ENCODE results near the gene PCYT1A.
"Not testable (repeated sequence)": the region's sequence is repeated elsewhere in the genome, so short reads cannot be mapped to it uniquely, and the experiment has no call there.

The PCYT1A gene

DNA sequence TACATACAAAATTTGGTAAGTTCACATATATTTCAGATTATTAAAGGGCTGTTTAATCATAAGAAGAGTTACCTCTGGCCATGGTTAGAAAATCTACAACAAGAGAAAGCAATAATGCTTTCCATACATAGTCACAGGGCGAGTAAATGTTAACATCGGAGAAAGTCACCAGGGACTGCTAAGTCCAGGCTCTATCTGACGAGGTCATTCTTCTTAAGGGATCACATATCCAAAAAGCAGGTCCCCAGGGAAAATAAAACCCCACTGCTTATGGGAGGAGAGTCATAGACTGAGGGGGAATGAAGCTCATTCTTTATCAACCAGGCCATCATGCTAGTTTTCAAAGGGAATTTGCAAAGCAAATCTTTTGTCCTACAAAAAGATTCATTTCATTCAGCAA, 3.1 kb downstream of the PCYT1A start:
- DNase-seq, result no peak

DNA sequence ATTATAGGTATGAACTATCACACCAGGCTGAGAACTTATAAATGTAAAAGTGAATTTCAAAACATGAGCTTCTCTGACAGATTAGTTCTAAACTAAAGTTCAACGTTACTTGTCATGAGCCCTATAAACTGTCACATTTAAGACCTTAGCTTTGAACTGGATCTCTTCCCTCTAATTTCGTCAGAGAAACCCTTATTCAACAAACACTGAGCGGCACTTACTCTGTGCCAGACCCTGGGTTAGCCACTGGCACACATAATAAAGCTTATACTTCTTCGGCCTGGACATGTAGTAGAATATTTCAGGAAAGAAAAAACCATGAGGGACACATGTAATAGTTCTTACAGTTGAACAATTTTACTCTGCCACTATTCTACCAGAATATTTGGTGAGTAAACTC, 5.6 kb downstream of the PCYT1A start:
- no peak for DNase-seq

DNA sequence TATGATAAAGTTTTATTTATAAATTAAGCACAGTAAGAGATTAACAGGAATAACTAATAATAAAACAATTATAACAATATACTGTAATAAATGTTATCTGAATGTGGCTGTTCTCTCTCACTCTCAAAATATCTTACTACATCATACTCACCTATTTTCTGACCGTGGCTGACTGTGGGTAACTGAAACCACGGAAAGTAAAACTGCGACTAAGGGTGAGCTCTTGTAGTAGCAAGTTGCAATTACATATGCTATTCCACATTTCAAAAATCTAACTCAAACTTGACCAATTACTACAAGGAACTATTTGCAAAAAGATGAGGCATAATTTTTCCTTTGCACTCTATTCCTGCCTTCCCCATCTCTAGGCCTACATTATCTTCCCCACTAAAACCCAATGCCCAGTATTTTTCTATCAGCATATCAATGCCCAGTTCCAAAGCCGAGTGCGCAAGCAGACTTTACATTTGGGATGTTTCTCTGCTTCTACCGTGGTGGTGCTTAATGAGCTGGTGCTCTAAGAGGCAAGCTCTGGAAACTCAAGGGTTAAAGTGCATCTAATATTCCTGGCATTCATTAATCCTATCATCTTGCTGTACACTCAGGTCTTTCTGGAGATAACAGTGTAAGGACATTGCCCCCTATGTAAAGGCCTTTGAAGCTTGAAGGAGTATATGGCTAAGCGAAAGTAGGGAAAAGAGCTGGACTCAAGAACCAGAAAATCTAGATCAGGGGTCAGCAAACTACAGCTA, 6.7 kb downstream of the PCYT1A start:
- no peak for DNase-seq

DNA sequence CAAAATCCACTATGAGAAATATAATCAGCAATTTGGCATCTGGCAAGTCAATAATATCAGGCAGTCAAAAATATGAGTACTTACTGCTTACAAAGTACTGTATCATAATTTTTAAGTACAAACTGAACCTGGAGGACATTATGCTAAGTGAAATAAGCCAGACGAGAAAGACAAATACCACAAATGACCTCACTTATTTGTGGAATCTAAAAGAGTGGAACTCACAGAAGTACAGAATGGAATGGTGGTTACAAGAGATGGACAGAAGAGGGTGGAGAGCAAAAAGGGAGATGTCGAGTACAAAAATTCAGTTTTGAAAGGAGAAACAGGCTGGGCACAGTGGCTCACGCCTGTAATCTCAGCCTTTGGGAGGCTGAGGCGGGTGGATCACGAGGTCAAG, 12.4 kb downstream of the PCYT1A start:
- no peak for DNase-seq

GRCh38 chr3:196274585-196274984, 12.9 kb downstream of the PCYT1A start:
- DNase-seq, result peak; percentile 86

GRCh38 chr3:196273655-196274054, 13.9 kb downstream of the PCYT1A start:
- peak; percentile 16 for DNase-seq

DNA sequence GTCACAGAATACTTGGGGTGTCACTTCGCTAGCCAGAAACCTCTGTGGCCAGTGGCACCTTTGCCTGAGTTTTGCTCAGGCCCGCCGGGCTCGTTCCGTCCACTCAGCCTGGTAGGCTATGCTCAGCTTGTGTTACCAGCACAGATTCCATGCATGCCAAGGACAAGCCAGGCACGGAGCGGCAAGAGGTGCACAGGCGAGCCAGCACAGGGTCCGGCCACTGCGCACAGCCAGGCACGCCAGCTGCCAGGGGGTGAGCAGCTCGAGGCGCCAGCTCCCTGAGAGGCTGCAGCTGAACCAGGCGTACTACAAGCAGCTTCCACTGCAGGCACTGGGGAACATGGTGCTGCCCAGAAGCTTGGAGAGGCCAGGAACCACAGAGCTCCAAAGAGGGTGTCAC, 14.7 kb downstream of the PCYT1A start:
- DNase-seq, result no peak

DNA sequence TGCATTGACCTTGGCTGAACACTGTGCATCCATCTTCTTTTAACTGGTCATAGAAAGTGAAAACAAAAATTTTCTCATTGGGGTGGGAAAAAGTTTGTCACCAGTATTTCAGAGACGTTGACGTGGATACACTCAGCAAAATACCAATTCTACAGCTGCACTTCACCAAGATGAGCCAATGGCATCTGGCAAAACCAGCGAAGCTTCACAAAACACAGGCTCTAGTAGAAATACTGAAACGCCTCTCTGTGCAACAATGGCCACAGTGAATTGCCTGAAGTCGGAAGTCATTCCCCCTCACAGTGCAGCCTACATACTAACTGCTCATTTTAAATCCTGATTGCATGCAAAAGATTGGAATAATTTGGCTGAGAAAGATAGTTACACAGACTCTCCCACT, 17.0 kb downstream of the PCYT1A start:
- DNase-seq, result no peak

DNA sequence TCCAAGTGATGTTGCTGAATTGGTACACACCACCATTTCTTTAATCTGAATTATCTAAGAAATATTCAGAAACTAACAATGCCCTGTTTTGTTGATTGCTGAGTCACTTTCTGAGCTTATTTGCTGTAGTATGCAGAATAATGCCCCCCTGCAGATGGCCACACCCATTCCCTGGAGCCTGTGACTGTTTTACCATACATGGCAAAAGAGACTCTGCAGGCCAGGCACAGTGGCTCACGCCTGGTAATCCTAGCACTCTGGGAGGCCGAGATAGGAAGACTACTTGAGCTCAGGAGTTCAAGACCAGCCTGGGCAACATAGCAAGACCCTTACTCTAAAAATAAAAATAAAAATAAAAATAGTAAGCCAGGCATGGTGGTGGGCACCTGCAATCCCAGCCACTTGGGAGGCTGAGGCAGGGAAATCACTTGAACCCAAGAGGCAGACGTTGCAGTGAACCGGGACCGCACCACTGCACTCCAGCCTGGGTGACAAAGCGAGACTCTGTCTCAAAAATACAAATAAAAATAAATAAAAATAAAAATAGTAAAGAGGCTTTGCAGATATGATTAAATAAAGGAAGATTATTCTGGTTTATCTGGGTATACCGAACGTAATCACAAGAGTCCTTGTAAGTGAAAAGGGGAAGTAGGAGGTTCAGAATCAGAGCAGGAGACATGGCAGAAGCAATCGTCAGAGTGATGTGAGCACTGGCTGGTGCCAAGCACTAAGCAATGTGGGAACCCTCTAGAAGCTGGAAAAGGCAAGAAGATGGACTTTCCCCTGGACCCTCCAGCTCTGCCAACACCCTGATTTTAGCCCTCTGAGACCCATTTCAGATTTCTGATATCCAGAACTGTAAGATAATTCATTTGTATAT, 19.0 kb downstream of the PCYT1A start:
- DNase-seq, result no peak

DNA sequence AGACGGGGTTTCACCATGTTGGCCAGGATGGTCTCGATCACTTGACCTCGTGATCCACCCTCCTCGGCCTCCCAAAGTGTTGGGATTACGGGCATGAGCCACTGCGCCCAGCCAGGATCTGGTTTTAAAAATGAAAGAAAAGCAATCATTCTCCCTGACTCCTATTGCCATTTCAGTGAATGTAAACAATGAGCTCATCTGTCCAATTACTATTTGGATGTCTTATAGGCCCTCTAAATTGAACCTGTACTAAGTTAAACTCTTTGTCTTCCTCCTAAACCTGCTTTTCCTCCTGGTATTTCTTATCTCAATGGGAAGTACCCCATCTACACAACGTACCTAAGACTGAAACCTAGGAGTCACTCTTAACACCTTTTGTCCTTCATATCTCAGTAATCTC, 23.7 kb downstream of the PCYT1A start:
- DNase-seq, result no peak

- no peak for DNase-seq
Measured at GRCh38 chr3:196260784-196261183, 26.7 kb downstream of the PCYT1A start.

DNA sequence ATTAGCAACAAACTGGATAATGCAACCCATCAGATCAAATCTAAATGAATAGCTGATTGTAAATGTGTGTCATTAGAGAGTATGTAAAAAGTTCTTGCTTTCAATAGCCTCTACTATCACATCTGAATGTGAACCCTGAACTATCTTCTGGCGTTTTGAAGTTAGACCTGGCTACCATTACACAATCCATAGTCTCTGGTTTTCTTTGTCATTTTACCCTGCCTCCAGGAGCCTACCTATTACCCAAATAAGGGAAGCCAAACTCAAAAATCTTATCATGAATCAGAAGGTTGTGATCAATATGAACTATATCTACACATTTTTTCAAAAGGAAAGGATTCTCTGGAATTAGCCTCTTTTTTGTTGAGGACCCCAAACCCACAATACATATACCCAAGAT, 31.8 kb downstream of the PCYT1A start:
- no peak for DNase-seq

DNA sequence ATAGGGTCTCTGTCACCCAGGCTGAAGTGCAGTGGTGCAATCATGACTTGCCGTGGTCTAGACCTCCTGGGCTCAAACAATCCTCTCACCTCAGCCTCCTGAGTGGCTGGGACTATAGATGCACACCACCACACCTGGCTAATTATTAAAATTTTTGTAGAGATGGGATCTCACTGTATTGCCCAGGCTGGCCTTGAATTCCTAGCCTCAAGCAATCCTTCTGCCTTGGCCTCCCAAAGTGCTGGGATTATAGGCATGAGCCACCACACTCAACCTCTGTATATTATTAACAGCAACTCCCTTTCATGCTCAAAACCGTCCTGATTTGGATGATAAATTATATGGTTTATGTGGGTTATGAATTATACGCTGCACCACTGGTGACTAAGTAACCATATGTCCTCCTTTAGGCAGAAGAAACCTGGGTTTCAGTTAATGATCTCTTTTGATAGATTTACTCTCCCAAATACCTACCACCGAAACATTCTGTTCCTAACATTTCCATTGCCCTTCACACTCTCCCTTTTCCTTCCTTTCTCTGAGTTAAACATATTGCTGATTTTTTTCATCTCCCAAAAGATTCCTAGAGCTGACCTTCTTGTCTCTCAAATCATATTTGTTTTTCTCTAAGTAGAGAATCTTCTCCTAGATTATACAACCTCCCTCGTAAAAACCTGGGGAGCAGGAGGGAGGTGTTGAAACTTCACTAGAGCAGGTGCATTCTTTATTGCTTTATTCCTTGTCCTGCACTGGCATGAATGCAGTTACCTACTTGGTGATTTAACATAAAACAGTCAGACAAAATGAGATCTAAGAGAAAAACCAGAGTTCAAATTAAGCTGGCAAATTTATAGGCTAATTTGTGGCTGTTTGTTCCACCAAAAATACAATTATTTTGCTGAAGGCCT, 32.9 kb downstream of the PCYT1A start:
- no peak for DNase-seq

DNA sequence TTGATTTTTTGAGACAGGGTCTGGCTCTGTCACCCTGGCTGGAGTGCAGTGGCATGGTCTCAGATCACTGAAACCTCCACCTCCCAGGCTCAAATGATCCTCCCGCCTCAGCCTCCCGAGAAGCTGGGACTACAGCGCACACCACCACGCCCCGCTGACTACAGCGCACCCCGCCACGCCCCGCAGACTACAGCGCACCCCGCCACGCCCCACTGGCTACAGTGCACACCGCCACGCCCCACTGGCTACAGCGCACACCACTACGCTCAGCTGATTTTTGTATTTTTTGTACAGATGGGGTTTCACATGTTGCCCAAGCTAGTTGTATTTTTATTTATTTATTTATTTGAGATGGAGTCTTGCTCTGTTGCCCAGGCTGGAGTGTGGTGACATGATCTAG, 35.6 kb downstream of the PCYT1A start:
- no peak for DNase-seq

GRCh38 chr3:196246612-196247308, 40.8 kb downstream of the PCYT1A start:
- DNase-seq, result peak; percentile 20

GRCh38 chr3:196244166-196244565, 43.4 kb downstream of the PCYT1A start:
- not testable (repeated sequence) for DNase-seq

DNA sequence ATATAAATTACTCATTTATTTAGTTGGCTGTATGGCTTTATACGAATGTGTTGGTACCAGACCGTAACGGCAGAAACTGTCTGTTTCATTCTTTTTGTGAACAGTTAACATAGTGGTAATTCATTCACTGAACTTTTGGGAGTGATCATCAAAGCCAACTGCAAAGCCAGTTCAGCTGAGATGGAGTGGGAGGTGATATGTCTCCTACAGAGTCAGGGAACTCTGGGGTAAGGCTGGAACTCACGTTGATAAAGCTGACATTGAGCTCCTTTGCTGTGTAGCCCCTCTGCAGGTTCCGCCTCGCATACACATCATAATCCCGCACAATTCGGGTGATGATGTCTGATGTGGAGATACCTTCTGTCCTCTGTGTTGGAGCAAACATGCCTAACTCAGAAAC, 45.8 kb downstream of the PCYT1A start:
- no peak for DNase-seq

DNA sequence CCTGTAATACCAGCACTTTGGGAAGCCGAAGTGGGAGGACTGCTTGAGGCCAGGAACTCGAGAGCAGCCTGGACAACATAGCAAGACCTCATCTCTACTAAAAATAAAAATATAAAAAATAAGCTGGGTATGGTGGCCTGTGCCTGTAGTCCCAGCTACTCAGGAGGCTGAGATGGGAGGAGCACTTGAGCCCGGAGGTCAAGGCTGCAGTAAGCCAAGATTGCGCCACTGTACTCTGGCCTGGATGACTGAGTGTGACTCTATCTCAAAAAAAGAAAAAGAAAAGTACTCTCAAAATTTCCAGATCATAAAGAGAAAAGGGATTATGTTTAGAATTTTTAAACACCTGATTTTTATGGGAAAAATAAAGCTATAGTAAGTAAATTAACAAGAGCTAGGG, 47.1 kb downstream of the PCYT1A start:
- DNase-seq, result no peak

- no peak for DNase-seq
Measured at GRCh38 chr3:196238612-196239560, 48.6 kb downstream of the PCYT1A start.

DNA sequence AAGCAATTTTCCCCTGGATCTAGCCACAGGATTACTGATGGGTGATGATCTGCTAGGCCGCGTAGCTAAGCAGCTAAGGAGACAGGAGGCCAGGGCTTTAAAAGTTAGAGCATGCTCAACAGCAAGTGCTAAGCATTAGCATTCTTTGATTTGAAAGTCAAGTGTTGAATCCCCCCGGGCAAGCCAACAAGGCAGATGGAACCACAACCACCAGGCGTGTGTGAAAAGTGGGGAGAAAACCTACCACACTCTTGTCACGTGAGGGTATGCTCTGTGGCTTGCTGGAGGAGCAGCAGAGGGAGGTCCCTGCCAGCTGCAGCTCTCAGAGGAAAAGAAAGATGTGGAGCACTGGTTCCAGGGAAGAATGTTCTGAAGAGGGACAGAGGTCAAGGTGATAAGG, 50.3 kb downstream of the PCYT1A start:
- DNase-seq, result no peak

GRCh38 chr3:196236223-196236622, 51.3 kb downstream of the PCYT1A start:
- no peak for DNase-seq
